Mammary epithelial cell (primary cell): Measurements from ENCODE around the gene LDLRAD4.

Experiments
- CTCF ChIP-seq, 2 donors: IDR thresholded peaks in 1 of 2; conservative IDR thresholded peaks in 1 of 2; 2 replicates each; pipeline ENCODE4 v1.5.1; 2011 to 2012; ENCODE audit warnings: inconsistent platforms in 2 of 2, low read length in 2 of 2, mild to moderate bottlenecking in 2 of 2, control low read depth in 1 of 2, low read depth in 1 of 2; ENCODE audit not compliant: insufficient read depth in 1 of 2; ENCODE audit errors: extremely low read depth in 1 of 2
- EZH2 ChIP-seq: IDR thresholded peaks from 2 replicates; pipeline ENCODE4 v1.6.1; 2012; ENCODE audit warnings: low read length, inconsistent platforms, borderline replicate concordance

GRCh38 chr18:13461936-13462335 lies 243.4 kb downstream of the LDLRAD4 start:
- TF ChIP-seq CTCF (conservative IDR thresholded peaks at IDR 0.05 in 1 of 2, IDR thresholded peaks at IDR 0.05 in 1 of 2; ENCODE audit: extremely low read depth in 1 of 2, insufficient read depth in 1 of 2, low read depth in 1 of 2, low read length in 2 of 2) (no peak), EZH2 (no peak)
